Endothelial cell of hepatic sinusoid (primary cell): ENCODE results near the gene PCDHB7.
"Not testable (repeated sequence)": the region's sequence is repeated elsewhere in the genome, so short reads cannot be mapped to it uniquely, and the experiment has no call there.

ENCODE experiments used
- in situ Hi-C: cut with HindIII; loops from 2 replicates; pipeline ENCODE4 v1.10.0; 2017; ENCODE audit warnings: low sequenced_read_pairs

PCDHB7 gene

GRCh38 chr5:141179876-141180275, 7.4 kb downstream of the PCDHB7 start:
- in situ Hi-C loops: loop anchor here (5.0 kb wide), 1 partner anchor 57 kb away; no protein-coding TSS in a partner anchor

DNA sequence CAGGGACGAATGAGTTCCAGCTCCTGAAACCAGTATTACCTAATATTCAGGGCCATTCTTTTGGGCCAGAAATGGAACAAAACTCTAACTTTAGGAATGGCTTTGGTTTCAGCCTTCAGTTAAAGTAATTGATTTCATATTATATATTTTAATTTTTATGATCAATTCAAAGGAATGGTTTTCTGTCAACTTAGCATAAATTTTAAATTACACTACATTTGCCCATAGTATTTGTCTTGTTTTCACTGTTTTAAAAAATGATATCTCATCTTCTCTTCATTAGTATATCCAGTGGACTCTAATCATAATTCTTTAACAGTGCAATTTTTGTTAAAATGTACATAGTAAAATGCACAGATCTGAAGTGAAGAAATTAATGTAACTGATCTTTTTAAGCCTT, 7.9 kb downstream of the PCDHB7 start:
- in situ Hi-C loops: no loop called here

DNA sequence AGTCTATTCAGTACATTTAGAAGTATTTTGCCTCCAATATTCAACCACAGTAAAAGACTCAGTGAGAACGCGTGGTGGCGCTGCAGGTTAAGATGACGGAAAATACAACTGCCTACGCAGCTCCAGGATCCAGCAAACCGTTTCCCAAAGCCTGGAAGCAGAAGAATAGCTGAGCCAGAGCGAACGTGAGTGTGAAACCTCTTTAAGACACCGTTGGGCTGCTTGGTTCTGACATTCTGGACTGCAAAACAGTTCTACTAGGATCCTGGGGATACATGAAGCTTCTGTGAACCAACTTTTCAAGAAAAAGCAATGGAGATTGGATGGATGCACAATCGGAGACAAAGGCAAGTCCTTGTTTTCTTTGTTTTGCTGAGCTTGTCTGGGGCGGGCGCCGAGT, 9.8 kb downstream of the PCDHB7 start, which contains the start of gene PCDHB16:
TSS of gene PCDHB16 (plus strand) at position 140 of the 400 bp plus-strand sequence. CDS start at position 313, 173 bp downstream.
- in situ Hi-C loops: no loop called here

GRCh38 chr5:141184117-141184855, 11.8 kb downstream of the PCDHB7 start:
- in situ Hi-C loops: not testable (repeated sequence)

- in situ Hi-C loops: no loop called here
These were observed 14.6 kb downstream of the PCDHB7 start, which contains the start of gene PCDHB9 for GRCh38 chr5:141186897-141187512. PCDHB9 (plus strand) TSS chr5:141187161; CDS start chr5:141187319, 158 bp downstream.

DNA sequence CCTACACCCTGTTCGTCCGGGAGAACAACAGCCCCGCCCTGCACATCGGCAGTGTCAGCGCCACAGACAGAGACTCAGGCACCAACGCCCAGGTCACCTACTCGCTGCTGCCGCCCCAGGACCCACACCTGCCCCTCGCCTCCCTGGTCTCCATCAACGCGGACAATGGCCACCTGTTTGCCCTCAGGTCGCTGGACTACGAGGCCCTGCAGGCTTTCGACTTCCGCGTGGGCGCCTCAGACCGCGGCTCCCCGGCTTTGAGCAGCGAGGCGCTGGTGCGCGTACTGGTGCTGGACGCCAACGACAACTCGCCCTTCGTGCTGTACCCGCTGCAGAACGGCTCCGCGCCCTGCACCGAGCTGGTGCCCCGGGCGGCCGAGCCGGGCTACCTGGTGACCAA, 16.2 kb downstream of the PCDHB7 start:
- in situ Hi-C loops: not testable (repeated sequence)

DNA sequence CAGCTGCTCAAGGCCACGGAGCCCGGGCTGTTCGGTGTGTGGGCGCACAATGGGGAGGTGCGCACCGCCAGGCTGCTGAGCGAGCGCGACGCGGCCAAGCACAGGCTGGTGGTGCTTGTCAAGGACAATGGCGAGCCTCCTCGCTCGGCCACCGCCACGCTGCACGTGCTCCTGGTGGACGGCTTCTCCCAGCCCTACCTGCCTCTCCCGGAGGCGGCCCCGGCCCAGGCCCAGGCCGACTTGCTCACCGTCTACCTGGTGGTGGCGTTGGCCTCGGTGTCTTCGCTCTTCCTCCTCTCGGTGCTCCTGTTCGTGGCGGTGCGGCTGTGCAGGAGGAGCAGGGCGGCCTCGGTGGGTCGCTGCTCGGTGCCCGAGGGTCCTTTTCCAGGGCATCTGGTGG, 16.7 kb downstream of the PCDHB7 start:
- in situ Hi-C loops: not testable (repeated sequence)

DNA sequence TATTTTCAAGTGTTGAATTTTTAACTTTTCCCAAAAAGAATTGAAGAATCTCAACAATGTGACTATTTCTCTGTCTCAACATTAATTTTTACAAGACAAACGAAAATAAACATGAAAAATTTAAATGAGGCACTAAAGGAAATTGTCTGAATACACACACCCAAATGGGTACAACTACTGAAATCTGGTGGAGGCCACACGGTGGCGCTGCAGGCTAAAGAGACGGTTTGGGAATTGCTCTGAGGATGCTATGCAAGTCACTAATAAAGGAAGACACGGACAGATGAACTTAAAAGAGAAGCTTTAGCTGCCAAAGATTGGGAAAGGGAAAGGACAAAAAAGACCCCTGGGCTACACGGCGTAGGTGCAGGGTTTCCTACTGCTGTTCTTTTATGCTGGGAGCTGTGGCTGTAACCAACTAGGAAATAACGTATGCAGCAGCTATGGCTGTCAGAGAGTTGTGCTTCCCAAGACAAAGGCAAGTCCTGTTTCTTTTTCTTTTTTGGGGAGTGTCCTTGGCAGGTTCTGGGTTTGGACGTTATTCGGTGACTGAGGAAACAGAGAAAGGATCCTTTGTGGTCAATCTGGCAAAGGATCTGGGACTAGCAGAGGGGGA, 19.8 kb downstream of the PCDHB7 start, which contains the start of gene PCDHB10:
TSS of gene PCDHB10 (plus strand) at position 244 of the 616 bp plus-strand sequence. CDS start at position 444, 200 bp downstream.
- in situ Hi-C loops: no loop called here

- in situ Hi-C loops: not testable (repeated sequence)
These were observed 21.9 kb downstream of the PCDHB7 start for GRCh38 chr5:141194332-141194731.

DNA sequence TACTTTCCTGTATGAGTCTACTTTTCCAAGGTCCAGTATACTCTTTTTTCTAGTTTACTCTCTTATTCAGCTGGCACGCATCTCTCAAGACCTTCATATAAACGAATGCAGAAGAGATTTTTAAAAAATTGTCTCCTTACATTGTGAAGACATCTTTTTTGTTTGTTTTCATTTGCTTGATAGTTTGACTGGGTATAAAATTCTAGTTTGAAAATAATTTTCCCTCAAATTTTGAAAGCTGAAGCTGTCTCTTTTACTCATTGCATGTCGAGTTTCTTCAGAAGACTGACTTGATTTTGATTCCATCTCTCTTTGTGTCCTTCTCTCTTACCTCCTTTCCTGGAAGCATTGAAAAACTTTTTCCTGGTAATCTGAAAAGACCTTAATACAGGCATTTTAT, 23.9 kb downstream of the PCDHB7 start:
- in situ Hi-C loops: no loop called here

DNA sequence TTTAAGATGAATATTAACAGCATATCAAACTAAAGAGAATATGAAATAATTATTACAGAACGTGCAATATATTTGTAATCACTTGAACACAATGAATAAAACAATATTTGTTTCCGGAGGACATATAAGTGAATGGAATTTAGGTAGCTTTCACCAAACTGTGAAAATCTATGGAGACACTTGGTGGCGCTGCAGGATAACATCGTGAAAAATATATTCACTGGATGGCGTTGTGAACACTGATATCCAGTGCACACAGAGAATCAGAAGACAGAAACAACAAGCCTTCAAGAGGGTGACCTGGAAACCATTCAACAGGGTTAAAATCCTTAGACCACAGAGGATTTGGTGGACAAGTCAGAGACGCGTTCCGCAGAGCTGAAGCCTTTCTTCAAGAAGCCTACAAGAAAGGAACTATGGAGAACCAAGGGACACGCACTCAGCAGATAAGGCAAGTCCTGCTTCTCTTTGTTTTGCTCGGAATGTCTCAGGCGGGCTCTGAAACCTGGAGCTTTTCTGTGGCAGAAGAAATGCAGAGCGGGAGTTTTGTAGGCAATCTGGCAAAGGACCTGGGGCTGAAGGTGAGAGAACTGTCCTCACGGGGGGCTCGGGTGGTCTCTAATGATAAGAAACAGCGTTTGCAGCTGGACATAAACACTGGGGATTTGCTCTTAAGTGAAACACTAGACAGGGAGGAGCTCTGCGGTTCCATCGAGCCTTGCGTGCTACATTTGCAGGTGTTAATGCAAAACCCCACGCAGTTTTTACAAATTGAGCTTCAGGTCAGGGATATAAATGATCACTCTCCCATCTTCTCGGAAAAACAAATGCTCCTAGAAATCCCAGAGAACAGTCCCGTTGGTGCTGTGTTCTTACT, 27.2 kb downstream of the PCDHB7 start, which contains the start of gene PCDHB11:
TSS of gene PCDHB11 (plus strand) at position 269 of the 877 bp plus-strand sequence. CDS start at position 417, 148 bp downstream.
- in situ Hi-C loops: no loop called here

GRCh38 chr5:141201126-141201525, 28.7 kb downstream of the PCDHB7 start:
- in situ Hi-C loops: not testable (repeated sequence)

DNA sequence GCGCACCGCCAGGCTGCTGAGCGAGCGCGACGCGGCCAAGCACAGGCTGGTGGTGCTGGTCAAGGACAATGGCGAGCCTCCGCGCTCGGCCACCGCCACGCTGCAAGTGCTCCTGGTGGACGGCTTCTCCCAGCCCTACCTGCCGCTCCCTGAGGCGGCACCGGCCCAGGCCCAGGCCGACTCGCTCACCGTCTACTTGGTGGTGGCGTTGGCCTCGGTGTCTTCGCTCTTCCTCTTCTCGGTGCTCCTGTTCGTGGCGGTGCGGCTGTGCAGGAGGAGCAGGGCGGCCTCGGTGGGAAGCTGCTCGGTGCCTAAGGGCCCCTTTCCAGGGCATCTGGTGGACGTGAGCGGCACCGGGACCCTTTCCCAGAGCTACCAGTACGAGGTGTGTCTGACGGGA, 29.2 kb downstream of the PCDHB7 start:
- in situ Hi-C loops: not testable (repeated sequence)

- in situ Hi-C loops: no loop called here
These were observed 36.0 kb downstream of the PCDHB7 start, which contains the start of gene PCDHB12 for GRCh38 chr5:141208478-141208877. PCDHB12 (plus strand) TSS chr5:141208719; CDS start chr5:141208908, 189 bp downstream.

DNA sequence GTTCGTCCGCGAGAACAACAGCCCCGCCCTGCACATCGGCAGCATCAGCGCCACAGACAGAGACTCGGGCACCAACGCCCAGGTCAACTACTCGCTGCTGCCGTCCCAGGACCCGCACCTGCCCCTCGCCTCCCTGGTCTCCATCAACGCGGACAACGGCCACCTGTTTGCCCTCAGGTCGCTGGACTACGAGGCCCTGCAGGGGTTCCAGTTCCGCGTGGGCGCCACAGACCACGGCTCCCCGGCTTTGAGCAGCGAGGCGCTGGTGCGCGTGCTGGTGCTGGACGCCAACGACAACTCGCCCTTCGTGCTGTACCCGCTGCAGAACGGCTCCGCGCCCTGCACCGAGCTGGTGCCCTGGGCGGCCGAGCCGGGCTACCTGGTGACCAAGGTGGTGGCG, 37.8 kb downstream of the PCDHB7 start:
- in situ Hi-C loops: not testable (repeated sequence)

GRCh38 chr5:141210849-141211248, 38.4 kb downstream of the PCDHB7 start:
- in situ Hi-C loops: not testable (repeated sequence)

- in situ Hi-C loops: not testable (repeated sequence)
These were observed 41.4 kb downstream of the PCDHB7 start, which contains the start of gene PCDHB13 for GRCh38 chr5:141213656-141214339. PCDHB13 (plus strand) TSS chr5:141213919; CDS start chr5:141214124, 205 bp downstream.

- in situ Hi-C loops: not testable (repeated sequence)
These were observed 42.1 kb downstream of the PCDHB7 start for GRCh38 chr5:141214583-141214982.

DNA sequence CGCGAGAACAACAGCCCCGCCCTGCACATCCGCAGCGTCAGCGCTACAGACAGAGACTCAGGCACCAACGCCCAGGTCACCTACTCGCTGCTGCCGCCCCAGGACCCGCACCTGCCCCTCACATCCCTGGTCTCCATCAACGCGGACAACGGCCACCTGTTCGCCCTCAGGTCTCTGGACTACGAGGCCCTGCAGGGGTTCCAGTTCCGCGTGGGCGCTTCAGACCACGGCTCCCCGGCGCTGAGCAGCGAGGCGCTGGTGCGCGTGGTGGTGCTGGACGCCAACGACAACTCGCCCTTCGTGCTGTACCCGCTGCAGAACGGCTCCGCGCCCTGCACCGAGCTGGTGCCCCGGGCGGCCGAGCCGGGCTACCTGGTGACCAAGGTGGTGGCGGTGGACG, 43.1 kb downstream of the PCDHB7 start:
- in situ Hi-C loops: not testable (repeated sequence)

DNA sequence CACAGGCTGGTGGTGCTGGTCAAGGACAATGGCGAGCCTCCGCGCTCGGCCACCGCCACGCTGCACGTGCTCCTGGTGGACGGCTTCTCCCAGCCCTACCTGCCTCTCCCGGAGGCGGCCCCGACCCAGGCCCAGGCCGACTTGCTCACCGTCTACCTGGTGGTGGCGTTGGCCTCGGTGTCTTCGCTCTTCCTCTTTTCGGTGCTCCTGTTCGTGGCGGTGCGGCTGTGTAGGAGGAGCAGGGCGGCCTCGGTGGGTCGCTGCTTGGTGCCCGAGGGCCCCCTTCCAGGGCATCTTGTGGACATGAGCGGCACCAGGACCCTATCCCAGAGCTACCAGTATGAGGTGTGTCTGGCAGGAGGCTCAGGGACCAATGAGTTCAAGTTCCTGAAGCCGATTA, 43.6 kb downstream of the PCDHB7 start:
- in situ Hi-C loops: not testable (repeated sequence)
